Measurements from ENCODE around the gene SBF1. TPM values are rescaled to one million over a fixed set of nuclear protein-coding genes. Genes with fewer than 3 reads are reported as not detected.

The SBF1 gene
- polyA plus RNA-seq, 4 donors, result 27.3 to 43.7 (median 35.4) TPM

- H3K36me3 ChIP-seq (ENCODE audit: control insufficient read depth in 3 of 3, insufficient read depth in 2 of 3, low read depth in 1 of 3, low read length in 3 of 3), result peaks cover 6 to 39% (median 6%) of the 10 kb centered on the region in 3 donors
- no peak for DNase-seq
- peaks cover 0 to 18% (median 0%) of the 10 kb centered on the region in 3 donors for H3K4me1 ChIP-seq (ENCODE audit: control insufficient read depth in 3 of 3, insufficient read depth in 2 of 3, low read depth in 1 of 3, low read length in 2 of 3)
- no peaks in the 10 kb centered on the region for H3K27me3 ChIP-seq (ENCODE audit: control insufficient read depth in 3 of 3, insufficient read depth in 3 of 3, low read length in 3 of 3)
- no peak overlapping the region for H3K27ac ChIP-seq (ENCODE audit: low read depth in 1 of 3, low read length in 2 of 3)
- no peak for FAIRE-seq
- no peak overlapping the region for H3K4me3 ChIP-seq (ENCODE audit: low read depth in 1 of 3, low read length in 3 of 3)
- 87 to 93% (median 90%) methylated on average over 41 to 44 of the region's 44 CpGs for WGBS, 3 donors
- H3K9me3 ChIP-seq (ENCODE audit: control insufficient read depth in 2 of 2, insufficient read depth in 1 of 2, low read depth in 1 of 2, low read length in 1 of 2), result no peaks in the 10 kb centered on the region
Measured at GRCh38 chr22:50504369-50505211, 29.8 kb upstream of the SBF1 start.

GRCh38 chr22:50503475-50504145, 28.8 kb upstream of the SBF1 start:
- Histone ChIP-seq H3K27me3 (ENCODE audit: control insufficient read depth in 3 of 3, insufficient read depth in 3 of 3, low read length in 3 of 3) (no peaks in the 10 kb centered on the region), H3K4me1 (ENCODE audit: control insufficient read depth in 3 of 3, insufficient read depth in 2 of 3, low read depth in 1 of 3, low read length in 2 of 3) (peaks cover 0 to 12% (median 0%) of the 10 kb centered on the region in 3 donors), H3K36me3 (ENCODE audit: control insufficient read depth in 3 of 3, insufficient read depth in 2 of 3, low read depth in 1 of 3, low read length in 3 of 3) (peaks cover 6 to 39% (median 6%) of the 10 kb centered on the region in 3 donors), H3K4me3 (ENCODE audit: low read depth in 1 of 3, low read length in 3 of 3) (no peak overlapping the region), H3K27ac (ENCODE audit: low read depth in 1 of 3, low read length in 2 of 3) (no peak overlapping the region), H3K9me3 (ENCODE audit: control insufficient read depth in 2 of 2, insufficient read depth in 1 of 2, low read depth in 1 of 2, low read length in 1 of 2) (no peaks in the 10 kb centered on the region)
- FAIRE-seq, result no peak
- 78 to 87% (median 85%) methylated on average over 15 to 26 of the region's 26 CpGs for whole genome bisulfite sequencing, 3 donors
- no peak for DNase-seq

GRCh38 chr22:50502628-50503474, 28.0 kb upstream of the SBF1 start:
- FAIRE-seq (no peak), DNase-seq (no peak)
- Histone ChIP-seq H3K4me1 (ENCODE audit: control insufficient read depth in 3 of 3, insufficient read depth in 2 of 3, low read depth in 1 of 3, low read length in 2 of 3) (peaks cover 0 to 18% (median 0%) of the 10 kb centered on the region in 3 donors), H3K36me3 (ENCODE audit: control insufficient read depth in 3 of 3, insufficient read depth in 2 of 3, low read depth in 1 of 3, low read length in 3 of 3) (peaks cover 6 to 39% (median 6%) of the 10 kb centered on the region in 3 donors), H3K4me3 (ENCODE audit: low read depth in 1 of 3, low read length in 3 of 3) (no peak overlapping the region), H3K27ac (ENCODE audit: low read depth in 1 of 3, low read length in 2 of 3) (no peak overlapping the region), H3K27me3 (ENCODE audit: control insufficient read depth in 3 of 3, insufficient read depth in 3 of 3, low read length in 3 of 3) (no peaks in the 10 kb centered on the region), H3K9me3 (ENCODE audit: control insufficient read depth in 2 of 2, insufficient read depth in 1 of 2, low read depth in 1 of 2, low read length in 1 of 2) (no peaks in the 10 kb centered on the region)
- WGBS, 3 donors, result 85 to 89% (median 88%) methylated on average over 23 to 24 of the region's 24 CpGs

GRCh38 chr22:50502096-50502495, 27.3 kb upstream of the SBF1 start:
- no peaks in the 10 kb centered on the region for H3K27me3 ChIP-seq (ENCODE audit: control insufficient read depth in 3 of 3, insufficient read depth in 3 of 3, low read length in 3 of 3)
- DNase-seq (no peak), FAIRE-seq (no peak)
- WGBS, 3 donors, result 82 to 84% (median 83%) methylated on average over 6 of the region's 6 CpGs
- H3K36me3 ChIP-seq (ENCODE audit: control insufficient read depth in 3 of 3, insufficient read depth in 2 of 3, low read depth in 1 of 3, low read length in 3 of 3), result peaks cover 6 to 39% (median 6%) of the 10 kb centered on the region in 3 donors
- no peak overlapping the region for H3K4me3 ChIP-seq (ENCODE audit: low read depth in 1 of 3, low read length in 3 of 3)
- peaks cover 0 to 23% (median 0%) of the 10 kb centered on the region in 3 donors for H3K4me1 ChIP-seq (ENCODE audit: control insufficient read depth in 3 of 3, insufficient read depth in 2 of 3, low read depth in 1 of 3, low read length in 2 of 3)
- H3K9me3 ChIP-seq (ENCODE audit: control insufficient read depth in 2 of 2, insufficient read depth in 1 of 2, low read depth in 1 of 2, low read length in 1 of 2), result no peaks in the 10 kb centered on the region
- no peak overlapping the region for H3K27ac ChIP-seq (ENCODE audit: low read depth in 1 of 3, low read length in 2 of 3)

GRCh38 chr22:50500452-50500851, 25.6 kb upstream of the SBF1 start:
- DNase-seq (peak in 1 of 2 donors; percentile 23), FAIRE-seq (no peak)
- H3K4me1 ChIP-seq (ENCODE audit: control insufficient read depth in 3 of 3, insufficient read depth in 2 of 3, low read depth in 1 of 3, low read length in 2 of 3), result peaks cover 0 to 17% (median 0%) of the 10 kb centered on the region in 3 donors
- H3K4me3 ChIP-seq (ENCODE audit: low read depth in 1 of 3, low read length in 3 of 3), result no peak overlapping the region
- peaks cover 6 to 29% (median 6%) of the 10 kb centered on the region in 3 donors for H3K36me3 ChIP-seq (ENCODE audit: control insufficient read depth in 3 of 3, insufficient read depth in 2 of 3, low read depth in 1 of 3, low read length in 3 of 3)
- H3K27ac ChIP-seq (ENCODE audit: low read depth in 1 of 3, low read length in 2 of 3), result no peak overlapping the region
- H3K9me3 ChIP-seq (ENCODE audit: control insufficient read depth in 2 of 2, insufficient read depth in 1 of 2, low read depth in 1 of 2, low read length in 1 of 2), result no peaks in the 10 kb centered on the region
- no peaks in the 10 kb centered on the region for H3K27me3 ChIP-seq (ENCODE audit: control insufficient read depth in 3 of 3, insufficient read depth in 3 of 3, low read length in 3 of 3)
- WGBS, 3 donors, result 82 to 89% (median 83%) methylated on average over 12 of the region's 12 CpGs

GRCh38 chr22:50498322-50498890, 23.6 kb upstream of the SBF1 start:
- no peak for FAIRE-seq

GRCh38 chr22:50497093-50497492, 22.3 kb upstream of the SBF1 start:
- Histone ChIP-seq H3K27me3 (ENCODE audit: control insufficient read depth in 3 of 3, insufficient read depth in 3 of 3, low read length in 3 of 3) (no peaks in the 10 kb centered on the region), H3K4me3 (ENCODE audit: low read depth in 1 of 3, low read length in 3 of 3) (no peak overlapping the region), H3K36me3 (ENCODE audit: control insufficient read depth in 3 of 3, insufficient read depth in 2 of 3, low read depth in 1 of 3, low read length in 3 of 3) (peaks cover 0 to 2% (median 0%) of the 10 kb centered on the region in 3 donors), H3K4me1 (ENCODE audit: control insufficient read depth in 3 of 3, insufficient read depth in 2 of 3, low read depth in 1 of 3, low read length in 2 of 3) (peaks cover 0 to 17% (median 0%) of the 10 kb centered on the region in 3 donors), H3K9me3 (ENCODE audit: control insufficient read depth in 2 of 2, insufficient read depth in 1 of 2, low read depth in 1 of 2, low read length in 1 of 2) (no peaks in the 10 kb centered on the region), H3K27ac (ENCODE audit: low read depth in 1 of 3, low read length in 2 of 3) (peak overlapping the region in 2 of 3 donors; percentile 48 to 55)
- DNase-seq (peak; percentile 54 to 89), FAIRE-seq (no peak)
- 12 to 61% (median 39%) methylated on average over 6 of the region's 6 CpGs for WGBS, 3 donors

More at GRCh38 chr22:50498322-50498890, 23.6 kb upstream of the SBF1 start:
- WGBS, 3 donors, result 1 to 10% (median 8%) methylated on average over 13 of the region's 13 CpGs
- Histone ChIP-seq H3K36me3 (ENCODE audit: control insufficient read depth in 3 of 3, insufficient read depth in 2 of 3, low read depth in 1 of 3, low read length in 3 of 3) (peaks cover 3 to 15% (median 3%) of the 10 kb centered on the region in 3 donors), H3K4me3 (ENCODE audit: low read depth in 1 of 3, low read length in 3 of 3) (no peak overlapping the region), H3K9me3 (ENCODE audit: control insufficient read depth in 2 of 2, insufficient read depth in 1 of 2, low read depth in 1 of 2, low read length in 1 of 2) (no peaks in the 10 kb centered on the region), H3K4me1 (ENCODE audit: control insufficient read depth in 3 of 3, insufficient read depth in 2 of 3, low read depth in 1 of 3, low read length in 2 of 3) (peaks cover 0 to 17% (median 0%) of the 10 kb centered on the region in 3 donors), H3K27ac (ENCODE audit: low read depth in 1 of 3, low read length in 2 of 3) (peak overlapping the region in 2 of 3 donors; percentile 34 to 47), H3K27me3 (ENCODE audit: control insufficient read depth in 3 of 3, insufficient read depth in 3 of 3, low read length in 3 of 3) (no peaks in the 10 kb centered on the region)
- peak; percentile 84 to 87 for DNase-seq

All from small intestine (tissue), 7 donors.